GM21390 (cell line): ENCODE data around the gene MTG2.
"Not testable (repeated sequence)": the region's sequence is repeated elsewhere in the genome, so short reads cannot be mapped to it uniquely, and the experiment has no call there.

ENCODE experiments used
- ATAC-seq: cut with Tn5 transposase; IDR thresholded peaks from one replicate; pipeline ENCODE4 v1.9.1; 2021; ENCODE audit not compliant: unreplicated experiment

Gene MTG2

GRCh38 chr20:62145688-62146018 lies 37.2 kb upstream of the MTG2 start:
- ATAC-seq = no peak

GRCh38 chr20:62146019-62146755 lies 36.6 kb upstream of the MTG2 start:
- no peak for ATAC-seq

GRCh38 chr20:62147125-62147524 lies 35.7 kb upstream of the MTG2 start:
- no peak for ATAC-seq

- no peak for ATAC-seq
These were observed 35.3 kb upstream of the MTG2 start for GRCh38 chr20:62147528-62147927.

GRCh38 chr20:62148383-62148782 lies 34.4 kb upstream of the MTG2 start:
- ATAC-seq = not testable (repeated sequence)

- ATAC-seq = no peak
These were observed 33.9 kb upstream of the MTG2 start for GRCh38 chr20:62148908-62149314.

GRCh38 chr20:62149532-62150309 lies 33.1 kb upstream of the MTG2 start:
- ATAC-seq = no peak

GRCh38 chr20:62150310-62150575 lies 32.6 kb upstream of the MTG2 start:
- no peak for ATAC-seq

GRCh38 chr20:62151225-62151624 lies 31.6 kb upstream of the MTG2 start:
- ATAC-seq = no peak

GRCh38 chr20:62151835-62152364 lies 30.9 kb upstream of the MTG2 start:
- no peak for ATAC-seq

GRCh38 chr20:62155428-62156253 lies 27.2 kb upstream of the MTG2 start:
- ATAC-seq = no peak

- ATAC-seq = no peak
These were observed 26.6 kb upstream of the MTG2 start for GRCh38 chr20:62156254-62156556.

- no peak for ATAC-seq
These were observed 26.0 kb upstream of the MTG2 start for GRCh38 chr20:62156592-62157386.

GRCh38 chr20:62157387-62158087 lies 25.3 kb upstream of the MTG2 start:
- no peak for ATAC-seq

- no peak for ATAC-seq
These were observed 24.8 kb upstream of the MTG2 start for GRCh38 chr20:62158088-62158400.

- no peak for ATAC-seq
These were observed 24.3 kb upstream of the MTG2 start for GRCh38 chr20:62158541-62158940.

- ATAC-seq = no peak
These were observed 23.8 kb upstream of the MTG2 start for GRCh38 chr20:62159052-62159451.

- no peak for ATAC-seq
These were observed 23.0 kb upstream of the MTG2 start for GRCh38 chr20:62159839-62160238.

- ATAC-seq = no peak
These were observed 22.6 kb upstream of the MTG2 start for GRCh38 chr20:62160253-62160652.

GRCh38 chr20:62160876-62161275 lies 22.0 kb upstream of the MTG2 start:
- no peak for ATAC-seq

- no peak for ATAC-seq
These were observed 21.5 kb upstream of the MTG2 start for GRCh38 chr20:62161347-62161746.
